Loucy (cell line): ENCODE data around the gene PTTG1IP.

Source experiments
- H2AFZ ChIP-seq: fragments of 200-600 bp; sonication (generic); 2 replicates; pipeline ENCODE4 v1.6.0; 2016; ENCODE audit warnings: antibody characterized with exemption, mild to moderate bottlenecking, low read length, moderate library complexity
- H3F3A ChIP-seq: fragments of 200-600 bp; 2 replicates; pipeline ENCODE4 v1.6.0; 2016; ENCODE audit warnings: antibody characterized with exemption, low read depth, mild to moderate bottlenecking
- H3K27me3 ChIP-seq: fragments of 200-600 bp; sonication (generic); 2 replicates; pipeline ENCODE4 v1.6.1; 2014; ENCODE audit warnings: low read length, mild to moderate bottlenecking; ENCODE audit not compliant: insufficient read depth, poor library complexity, severe bottlenecking
- H3K36me3 ChIP-seq: fragments of 200-600 bp; sonication (generic); 2 replicates; pipeline ENCODE4 v1.6.1; 2016; ENCODE audit warnings: low read length; ENCODE audit not compliant: insufficient read depth
- H3K4me1 ChIP-seq: fragments of 200-600 bp; sonication (generic); 2 replicates; pipeline ENCODE4 v1.5.1; 2014; ENCODE audit warnings: low read length, mild to moderate bottlenecking; ENCODE audit not compliant: insufficient read depth, poor library complexity, severe bottlenecking
- H3K4me2 ChIP-seq: fragments of 200-600 bp; sonication (generic); 2 replicates; pipeline ENCODE4 v1.6.0; 2014; ENCODE audit warnings: antibody characterized with exemption, low read length, low read depth, mild to moderate bottlenecking; ENCODE audit not compliant: poor library complexity, severe bottlenecking
- H3K4me3 ChIP-seq: fragments of 200-600 bp; sonication (generic); 2 replicates; pipeline ENCODE4 v1.5.1; 2014; ENCODE audit warnings: low read length, mild to moderate bottlenecking, mixed read lengths; ENCODE audit not compliant: poor library complexity, severe bottlenecking
- H3K79me2 ChIP-seq: fragments of 200-600 bp; sonication (generic); 2 replicates; pipeline ENCODE4 v1.6.1; 2014; ENCODE audit warnings: low read length; ENCODE audit not compliant: insufficient read depth
- H3K9ac ChIP-seq: fragments of 200-600 bp; sonication (generic); 2 replicates; pipeline ENCODE4 v1.6.0; 2014; ENCODE audit warnings: mild to moderate bottlenecking, low read depth, low read length, moderate library complexity; ENCODE audit not compliant: poor library complexity, severe bottlenecking
- H3K9me2 ChIP-seq: fragments of 200-600 bp; sonication (generic); replicated peaks from 2 replicates; pipeline ENCODE4 v1.6.1; 2016; ENCODE audit warnings: low read depth, low read length, mixed read lengths
- H3K9me3 ChIP-seq: fragments of 200-600 bp; sonication (generic); 2 replicates; pipeline ENCODE4 v1.6.1; 2014; ENCODE audit warnings: mild to moderate bottlenecking, antibody characterized with exemption, low read length, low read depth; ENCODE audit not compliant: insufficient read depth
- H4K20me1 ChIP-seq: fragments of 200-600 bp; sonication (generic); 2 replicates; pipeline ENCODE4 v1.6.0; 2014; ENCODE audit warnings: antibody characterized with exemption, low read length, mild to moderate bottlenecking; ENCODE audit not compliant: insufficient read depth, poor library complexity, severe bottlenecking
- EZH2phosphoT487 ChIP-seq: fragments of 200-600 bp; IDR thresholded peaks from 2 replicates; pipeline ENCODE4 v1.6.1; 2018; ENCODE audit warnings: antibody characterized with exemption, mild to moderate bottlenecking, moderate library complexity, borderline replicate concordance
- TF ChIP-seq, protein P1 (sequence below): fragments of 200-600 bp; sonication (generic); conservative IDR thresholded peaks from 2 replicates; pipeline ENCODE4 v1.5.1; 2014; ENCODE audit warnings: mild to moderate bottlenecking, antibody characterized with exemption, low read length

PTTG1IP gene

DNA sequence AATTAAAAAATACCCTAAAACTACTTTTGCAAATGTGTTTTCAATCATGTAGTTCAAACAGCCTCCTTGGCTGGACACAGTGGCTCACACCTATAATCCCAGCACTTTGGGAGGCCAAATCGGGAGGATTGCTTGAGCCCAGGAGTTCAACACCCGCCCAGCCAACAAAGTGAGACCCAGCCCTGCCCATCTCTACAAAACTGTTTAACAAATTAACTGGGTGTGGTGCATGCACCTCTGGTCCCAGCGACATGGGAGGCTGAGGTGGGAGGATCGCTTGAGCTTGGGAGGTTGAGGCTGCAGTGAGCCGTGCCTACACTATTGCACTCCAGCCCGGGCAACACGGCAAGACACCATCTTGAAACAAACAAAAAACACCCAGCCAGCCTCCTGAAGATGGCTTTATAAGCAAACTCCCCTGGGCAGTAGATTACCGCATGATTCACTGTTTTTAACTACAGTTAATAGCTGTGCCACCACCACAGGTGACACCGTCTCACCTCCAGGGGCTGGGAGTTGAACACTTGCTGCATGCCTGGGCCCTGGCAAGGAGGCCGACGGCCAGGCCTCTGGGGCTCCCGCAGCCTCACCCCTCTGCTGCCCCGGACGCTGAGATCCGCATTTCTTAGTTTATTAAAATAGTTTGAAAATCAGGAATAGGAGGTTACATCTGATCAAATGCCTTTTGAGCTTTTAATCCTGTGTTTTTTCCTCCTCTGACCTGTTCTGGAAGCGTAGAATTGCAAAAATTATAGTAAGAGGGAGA, 16.2 kb downstream of the PTTG1IP start:
- Histone ChIP-seq H3K36me3 (peaks cover 96% of the 10 kb centered on the region; the same call in 1 of the 2 replicates), H3K79me2 (peaks cover 90% of the 10 kb centered on the region), H3K4me1 (no peaks in the 10 kb centered on the region)

DNA sequence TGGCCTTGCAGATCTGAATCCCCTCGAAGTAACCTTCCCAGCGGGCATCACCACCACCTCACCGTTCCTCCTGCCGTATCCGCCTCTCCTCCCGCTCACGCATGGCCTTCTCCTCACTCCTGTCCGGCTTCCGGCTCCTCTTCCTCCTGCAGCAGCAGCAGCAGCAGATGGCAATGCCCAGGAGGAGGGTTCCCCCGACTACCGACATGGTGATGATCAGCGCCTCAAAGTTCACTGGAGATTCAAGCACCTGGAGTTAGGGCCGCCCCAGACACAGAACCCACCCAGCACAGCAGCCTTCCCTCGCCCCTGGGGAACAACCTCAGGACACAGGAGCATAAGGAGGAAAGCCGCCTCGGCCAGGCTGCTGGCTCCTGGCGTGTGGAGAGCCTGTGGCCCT, 17.4 kb downstream of the PTTG1IP start:
- Histone ChIP-seq H2AFZ (no peak overlapping the region), H3K79me2 (peaks cover 79% of the 10 kb centered on the region; the same call in 1 of the 2 replicates), H3K9ac (no peak overlapping the region), H3K9me3 (no peaks in the 10 kb centered on the region), H3K9me2 (no peaks in the 10 kb centered on the region), H4K20me1 (peaks cover 48% of the 10 kb centered on the region), H3K4me3 (no peak overlapping the region), H3K36me3 (peaks cover 97% of the 10 kb centered on the region; the same call in 1 of the 2 replicates), H3K27me3 (no peaks in the 10 kb centered on the region), H3F3A (no peaks in the 10 kb centered on the region), H3K4me1 (no peaks in the 10 kb centered on the region), H3K4me2 (no peak overlapping the region)
- TF ChIP-seq EZH2phosphoT487, result no peak
- TF ChIP-seq, protein P1, sequence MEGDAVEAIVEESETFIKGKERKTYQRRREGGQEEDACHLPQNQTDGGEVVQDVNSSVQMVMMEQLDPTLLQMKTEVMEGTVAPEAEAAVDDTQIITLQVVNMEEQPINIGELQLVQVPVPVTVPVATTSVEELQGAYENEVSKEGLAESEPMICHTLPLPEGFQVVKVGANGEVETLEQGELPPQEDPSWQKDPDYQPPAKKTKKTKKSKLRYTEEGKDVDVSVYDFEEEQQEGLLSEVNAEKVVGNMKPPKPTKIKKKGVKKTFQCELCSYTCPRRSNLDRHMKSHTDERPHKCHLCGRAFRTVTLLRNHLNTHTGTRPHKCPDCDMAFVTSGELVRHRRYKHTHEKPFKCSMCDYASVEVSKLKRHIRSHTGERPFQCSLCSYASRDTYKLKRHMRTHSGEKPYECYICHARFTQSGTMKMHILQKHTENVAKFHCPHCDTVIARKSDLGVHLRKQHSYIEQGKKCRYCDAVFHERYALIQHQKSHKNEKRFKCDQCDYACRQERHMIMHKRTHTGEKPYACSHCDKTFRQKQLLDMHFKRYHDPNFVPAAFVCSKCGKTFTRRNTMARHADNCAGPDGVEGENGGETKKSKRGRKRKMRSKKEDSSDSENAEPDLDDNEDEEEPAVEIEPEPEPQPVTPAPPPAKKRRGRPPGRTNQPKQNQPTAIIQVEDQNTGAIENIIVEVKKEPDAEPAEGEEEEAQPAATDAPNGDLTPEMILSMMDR, result no peak

More for the DNA sequence above, 16.2 kb downstream of the PTTG1IP start:
- Histone ChIP-seq H3K9me3 (no peaks in the 10 kb centered on the region), H3K9me2 (no peaks in the 10 kb centered on the region), H2AFZ (no peak overlapping the region), H3K4me3 (no peak overlapping the region), H3K9ac (no peak overlapping the region), H4K20me1 (peaks cover 58% of the 10 kb centered on the region), H3K4me2 (no peak overlapping the region), H3F3A (no peaks in the 10 kb centered on the region), H3K27me3 (no peaks in the 10 kb centered on the region)
- TF ChIP-seq EZH2phosphoT487, result no peak
- TF ChIP-seq, protein P1, result no peak

DNA sequence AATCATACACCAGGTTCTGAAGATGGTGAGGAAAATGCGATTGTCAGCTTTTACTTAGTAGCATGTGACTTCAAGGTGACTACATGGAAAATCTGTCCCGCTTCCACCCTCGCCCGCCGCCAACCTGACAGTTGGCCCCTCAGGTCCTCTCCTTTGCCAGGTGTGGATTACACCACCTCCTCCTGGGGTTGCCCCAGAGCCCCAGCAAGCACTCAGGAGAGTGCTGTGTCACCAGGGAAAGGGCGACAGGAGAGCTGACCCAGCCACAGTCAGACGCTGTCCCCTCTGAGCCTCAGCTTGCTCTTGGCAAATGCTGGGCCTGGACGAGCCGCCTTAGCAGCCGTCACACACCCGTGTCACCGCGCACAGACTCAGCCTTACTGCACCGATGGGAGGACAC, 17.9 kb downstream of the PTTG1IP start:
- Histone ChIP-seq H4K20me1 (peaks cover 45% of the 10 kb centered on the region), H3K36me3 (peaks cover 97% of the 10 kb centered on the region), H3K27me3 (no peaks in the 10 kb centered on the region), H3K4me1 (no peaks in the 10 kb centered on the region), H2AFZ (no peak overlapping the region), H3K9ac (no peak overlapping the region), H3K4me2 (no peak overlapping the region), H3K9me3 (no peaks in the 10 kb centered on the region), H3K9me2 (no peaks in the 10 kb centered on the region), H3F3A (no peaks in the 10 kb centered on the region), H3K4me3 (no peak overlapping the region), H3K79me2 (peaks cover 73% of the 10 kb centered on the region; the same call in 1 of the 2 replicates)
- TF ChIP-seq EZH2phosphoT487, result no peak
- TF ChIP-seq, protein P1, result no peak
